Measurements from ENCODE around the gene ALDH3A2.

Gene ALDH3A2

DNA sequence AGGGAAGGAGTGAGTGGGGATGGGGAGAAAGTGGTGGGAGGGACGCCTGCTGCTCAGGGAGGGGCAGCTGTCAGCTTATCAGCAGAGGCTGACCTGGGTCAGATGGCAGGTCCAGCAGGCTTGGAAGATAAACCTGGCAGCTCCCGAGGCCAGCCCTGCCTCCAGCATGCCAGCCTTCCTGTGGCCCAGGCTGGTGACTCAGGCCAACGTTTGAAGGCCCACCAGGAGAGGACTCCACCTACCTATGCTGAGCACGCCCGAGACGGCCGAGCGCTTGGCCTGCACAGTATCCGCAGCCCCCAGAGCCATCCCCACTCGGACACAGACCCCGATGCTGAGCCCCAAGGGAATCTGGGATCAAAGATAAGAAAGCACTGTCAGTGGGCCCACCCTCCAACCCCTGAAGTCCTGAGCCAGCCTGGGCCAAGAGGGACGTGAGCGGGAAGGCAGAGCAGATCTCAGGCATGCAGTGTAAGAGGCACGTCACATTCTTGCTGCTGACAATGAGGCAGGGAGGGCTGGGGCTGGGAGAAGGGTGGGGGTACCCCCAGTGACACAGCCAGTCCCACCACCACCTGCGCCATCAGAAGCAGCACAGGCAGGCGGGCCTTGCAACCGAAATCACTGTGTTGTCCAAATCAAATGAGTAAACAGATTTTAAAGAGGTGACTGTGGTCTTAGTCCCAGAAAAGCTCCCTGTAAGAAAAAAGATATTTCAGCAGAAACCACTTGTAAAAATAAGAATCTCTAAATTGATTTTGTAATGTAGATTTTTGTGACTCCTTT is 55.5 kb downstream of the ALDH3A2 start:
- Histone ChIP-seq H3K4me3 (no peak overlapping the region), H3K36me3 (ENCODE audit: insufficient read depth, low read length) (no peaks in the 10 kb centered on the region), H3K9me3 (ENCODE audit: low read depth, low read length) (no peaks in the 10 kb centered on the region), H3K9ac (ENCODE audit: insufficient read length) (no peak overlapping the region), H3K27ac (no peak overlapping the region)
- no peak for DNase-seq (ENCODE audit: low read depth, low spot score)
- no peak for TF ChIP-seq EZH2 (IDR thresholded peaks at IDR 0.05)
- no peak for TF ChIP-seq POLR2AphosphoS5 (IDR thresholded peaks at IDR 0.05; ENCODE audit: borderline replicate concordance, low read depth, low read length)
- TF ChIP-seq FOXP2 (optimal IDR thresholded peaks at IDR 0.05; ENCODE audit: control extremely low read depth, extremely low read length, insufficient read depth) = no peak

DNA sequence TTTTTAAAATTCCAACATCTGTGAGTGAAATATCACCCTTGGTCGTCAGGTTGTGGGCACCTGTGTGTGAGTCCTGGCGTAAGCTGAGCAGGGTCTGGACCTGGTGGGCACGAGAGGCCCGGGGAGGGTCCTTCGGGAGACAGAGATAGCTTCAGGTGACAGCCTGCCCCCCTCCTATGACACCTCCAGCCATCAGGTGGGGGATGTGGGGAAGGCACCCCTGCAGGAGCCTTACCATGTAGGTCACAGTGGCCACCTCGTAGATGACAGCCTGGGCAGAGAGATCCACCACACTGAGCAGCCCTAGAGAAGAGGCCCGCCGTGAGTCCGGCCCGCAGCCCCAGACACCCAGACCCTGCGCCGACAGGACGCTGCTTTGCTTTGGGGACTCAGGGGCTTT is 56.6 kb downstream of the ALDH3A2 start:
- no peaks in the 10 kb centered on the region for H3K9me3 ChIP-seq (ENCODE audit: low read depth, low read length)
- no peak overlapping the region for H3K27ac ChIP-seq
- TF ChIP-seq EZH2 (IDR thresholded peaks at IDR 0.05) (no peak), POLR2AphosphoS5 (IDR thresholded peaks at IDR 0.05; ENCODE audit: borderline replicate concordance, low read depth, low read length) (no peak), FOXP2 (optimal IDR thresholded peaks at IDR 0.05; ENCODE audit: control extremely low read depth, extremely low read length, insufficient read depth) (no peak)
- DNase-seq (ENCODE audit: low read depth, low spot score) = no peak
- H3K4me3 ChIP-seq = no peak overlapping the region
- no peak overlapping the region for H3K9ac ChIP-seq (ENCODE audit: insufficient read length)
- no peaks in the 10 kb centered on the region for H3K36me3 ChIP-seq (ENCODE audit: insufficient read depth, low read length)

DNA sequence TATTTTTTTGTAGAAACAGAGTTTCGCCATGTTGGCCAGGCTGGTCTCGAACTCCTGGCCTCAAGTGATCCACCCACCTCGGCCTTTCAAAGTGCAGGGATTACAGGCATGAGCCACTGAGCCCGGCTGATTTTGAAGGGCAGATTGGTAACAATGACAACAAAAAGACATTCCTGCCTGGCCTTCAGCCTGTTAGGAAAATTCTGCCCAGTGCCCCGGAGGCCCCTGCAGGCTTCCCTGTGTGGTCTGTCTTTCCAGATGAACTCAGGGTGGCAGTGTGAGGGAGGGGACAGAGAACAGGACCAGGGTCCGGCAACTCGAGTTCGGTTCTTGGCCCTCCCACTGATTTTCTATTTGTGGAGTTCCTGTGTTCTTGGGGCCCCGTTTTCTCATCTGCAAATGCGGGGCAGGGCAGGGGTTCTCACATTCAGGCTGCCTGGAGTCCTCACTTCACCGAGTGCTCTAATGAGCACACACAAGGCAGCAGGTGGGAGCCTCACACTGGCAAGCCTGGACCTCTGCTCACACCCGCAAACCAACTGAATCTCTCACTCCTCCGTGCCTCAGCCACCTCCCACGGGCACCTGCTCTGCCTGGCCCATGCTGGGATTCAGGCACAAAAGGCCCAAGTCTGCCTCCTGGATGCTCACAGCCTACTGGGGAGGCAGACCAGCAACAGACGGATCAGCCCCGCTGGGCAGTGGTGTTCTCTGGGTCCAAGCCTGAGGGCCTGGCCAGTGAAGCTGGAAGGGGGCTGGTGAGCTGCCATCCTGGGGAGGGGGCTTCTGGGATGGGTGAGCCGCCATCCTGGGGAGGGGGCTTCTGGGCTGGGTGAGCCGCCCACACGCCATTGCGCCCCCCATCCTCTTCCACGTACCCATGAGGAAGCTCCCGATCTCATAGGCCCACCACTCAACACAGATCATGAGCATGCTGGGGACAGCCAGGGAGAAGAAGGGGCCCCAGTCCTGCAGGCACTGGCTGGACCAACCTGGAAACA is 57.5 kb downstream of the ALDH3A2 start:
- no peak overlapping the region for H3K9ac ChIP-seq (ENCODE audit: insufficient read length)
- TF ChIP-seq EZH2 (IDR thresholded peaks at IDR 0.05) (no peak), FOXP2 (optimal IDR thresholded peaks at IDR 0.05; ENCODE audit: control extremely low read depth, extremely low read length, insufficient read depth) (no peak), POLR2AphosphoS5 (IDR thresholded peaks at IDR 0.05; ENCODE audit: borderline replicate concordance, low read depth, low read length) (no peak)
- no peak for DNase-seq (ENCODE audit: low read depth, low spot score)
- H3K27ac ChIP-seq = no peak overlapping the region
- H3K36me3 ChIP-seq (ENCODE audit: insufficient read depth, low read length) = no peaks in the 10 kb centered on the region
- no peak overlapping the region for H3K4me3 ChIP-seq
- no peaks in the 10 kb centered on the region for H3K9me3 ChIP-seq (ENCODE audit: low read depth, low read length)

DNA sequence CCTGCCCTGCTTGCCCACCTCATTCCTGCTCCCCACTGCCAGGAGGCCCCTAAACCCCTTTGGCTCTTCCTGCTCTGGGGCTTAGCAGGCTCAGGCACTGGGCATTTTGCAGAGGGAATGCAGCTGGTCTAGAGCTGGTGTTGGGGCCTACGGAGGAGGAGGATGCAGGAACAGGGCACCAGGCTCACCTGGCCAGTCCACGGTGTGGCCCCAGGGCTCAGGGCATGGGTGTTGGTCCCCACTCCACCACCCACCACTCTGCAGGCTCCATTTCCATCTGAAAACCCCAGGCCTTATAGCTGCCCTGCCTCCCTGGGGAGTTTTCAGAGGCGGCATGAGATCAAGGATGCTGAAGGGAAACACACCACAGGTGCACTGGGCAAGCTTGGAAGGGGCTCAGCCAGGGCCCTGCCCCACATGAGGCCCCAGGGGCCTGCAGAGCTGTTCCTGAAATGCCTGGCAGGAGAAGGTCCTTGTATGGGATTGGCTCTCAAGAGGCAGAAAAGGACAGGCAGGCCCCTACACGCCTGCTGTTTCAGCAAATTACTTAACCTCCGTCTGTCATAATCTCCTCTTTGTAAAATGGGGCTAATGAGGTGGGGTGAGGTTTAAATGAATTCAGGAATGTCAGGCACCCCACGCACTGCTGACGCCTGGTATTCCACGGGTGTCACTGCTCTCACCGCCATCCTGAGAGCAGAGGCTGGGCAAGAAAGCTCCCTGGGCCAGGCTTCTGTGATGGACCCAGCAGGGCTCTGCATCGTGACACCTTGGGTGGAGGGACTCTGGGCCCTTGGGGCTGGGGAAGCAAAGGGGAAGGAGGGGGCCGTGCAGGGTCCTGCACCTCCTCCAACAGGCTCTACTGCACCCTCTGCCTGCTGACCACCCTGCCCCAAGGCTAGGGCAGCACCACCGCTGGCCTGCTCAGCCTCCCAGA is 58.5 kb downstream of the ALDH3A2 start:
- no peak overlapping the region for H3K27ac ChIP-seq
- no peak overlapping the region for H3K9ac ChIP-seq (ENCODE audit: insufficient read length)
- no peak for TF ChIP-seq EZH2 (IDR thresholded peaks at IDR 0.05)
- TF ChIP-seq FOXP2 (optimal IDR thresholded peaks at IDR 0.05; ENCODE audit: control extremely low read depth, extremely low read length, insufficient read depth) = no peak
- no peak for TF ChIP-seq POLR2AphosphoS5 (IDR thresholded peaks at IDR 0.05; ENCODE audit: borderline replicate concordance, low read depth, low read length)
- no peak for DNase-seq (ENCODE audit: low read depth, low spot score)
- no peak overlapping the region for H3K4me3 ChIP-seq
- H3K36me3 ChIP-seq (ENCODE audit: insufficient read depth, low read length) = no peaks in the 10 kb centered on the region
- H3K9me3 ChIP-seq (ENCODE audit: low read depth, low read length) = no peaks in the 10 kb centered on the region

DNA sequence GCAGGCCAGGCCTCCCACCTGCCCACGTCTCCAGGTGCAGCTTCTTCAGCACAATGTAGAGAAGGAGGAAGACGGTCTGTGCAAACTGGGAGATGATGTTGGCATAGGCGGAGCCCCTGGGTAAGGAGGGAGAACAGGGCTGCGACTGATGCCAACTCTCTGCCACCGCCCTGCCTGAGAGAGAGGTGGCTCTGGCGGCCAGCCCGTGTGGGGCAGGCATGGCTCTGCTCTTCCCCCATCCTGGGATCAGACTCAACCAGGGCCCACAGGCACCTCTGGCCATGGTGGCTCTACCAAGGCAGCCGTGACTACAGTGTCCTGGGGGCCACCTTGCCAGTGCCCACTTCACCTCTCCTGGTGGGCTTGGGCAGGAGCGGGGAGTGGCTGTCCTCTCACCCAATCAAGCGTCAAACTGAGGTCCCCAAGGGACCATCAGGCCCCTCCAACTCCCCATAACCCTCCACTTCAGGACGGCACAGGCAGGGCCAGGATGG is 59.2 kb downstream of the ALDH3A2 start:
- no peak overlapping the region for H3K27ac ChIP-seq
- no peaks in the 10 kb centered on the region for H3K9me3 ChIP-seq (ENCODE audit: low read depth, low read length)
- H3K9ac ChIP-seq (ENCODE audit: insufficient read length) = no peak overlapping the region
- no peak overlapping the region for H3K4me3 ChIP-seq
- no peak for DNase-seq (ENCODE audit: low read depth, low spot score)
- TF ChIP-seq POLR2AphosphoS5 (IDR thresholded peaks at IDR 0.05; ENCODE audit: borderline replicate concordance, low read depth, low read length) = no peak
- TF ChIP-seq EZH2 (IDR thresholded peaks at IDR 0.05) = no peak
- TF ChIP-seq FOXP2 (optimal IDR thresholded peaks at IDR 0.05; ENCODE audit: control extremely low read depth, extremely low read length, insufficient read depth) = no peak
- H3K36me3 ChIP-seq (ENCODE audit: insufficient read depth, low read length) = no peaks in the 10 kb centered on the region

DNA sequence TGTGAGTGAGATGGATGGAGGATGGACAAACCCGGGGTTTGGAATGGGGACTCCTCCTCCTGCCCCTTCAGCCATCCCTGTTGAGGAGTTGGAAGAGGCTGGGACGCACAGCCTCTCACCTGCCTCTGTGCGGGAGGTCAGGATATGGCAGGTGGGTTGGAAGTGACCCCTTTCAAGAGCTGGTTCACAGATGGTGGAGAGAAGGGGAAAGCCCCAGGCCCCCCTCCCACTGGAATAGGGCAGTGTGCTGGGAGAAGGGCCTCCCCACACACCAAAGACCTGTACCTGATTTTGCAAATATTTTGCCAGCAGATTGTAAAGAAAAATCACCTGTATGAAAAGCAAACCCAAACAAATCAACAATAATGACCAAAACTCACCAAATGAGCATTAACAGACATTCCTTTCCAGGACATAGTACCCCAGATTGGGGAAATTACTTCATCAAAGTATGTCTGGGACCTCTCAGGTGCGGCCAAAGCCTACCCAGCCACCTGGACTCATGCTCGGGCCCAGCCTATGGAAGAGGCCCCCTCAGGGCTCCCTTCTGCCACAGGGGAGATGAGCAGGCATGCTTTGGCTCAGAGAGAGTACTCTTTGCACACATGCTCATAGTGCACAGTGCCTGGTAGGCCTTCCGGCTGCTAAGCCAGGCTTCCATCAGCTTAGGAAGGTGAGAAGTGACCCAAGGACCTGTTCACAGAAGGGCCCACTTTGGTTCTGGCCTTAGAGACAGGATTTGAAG is 60.1 kb downstream of the ALDH3A2 start:
- TF ChIP-seq POLR2AphosphoS5 (IDR thresholded peaks at IDR 0.05; ENCODE audit: borderline replicate concordance, low read depth, low read length) = no peak
- TF ChIP-seq FOXP2 (optimal IDR thresholded peaks at IDR 0.05; ENCODE audit: control extremely low read depth, extremely low read length, insufficient read depth) = no peak
- TF ChIP-seq EZH2 (IDR thresholded peaks at IDR 0.05) = no peak
- Histone ChIP-seq H3K36me3 (ENCODE audit: insufficient read depth, low read length) (no peaks in the 10 kb centered on the region), H3K27ac (no peak overlapping the region), H3K9me3 (ENCODE audit: low read depth, low read length) (no peaks in the 10 kb centered on the region), H3K9ac (ENCODE audit: insufficient read length) (no peak overlapping the region), H3K4me3 (no peak overlapping the region)
- no peak for DNase-seq (ENCODE audit: low read depth, low spot score)

- TF ChIP-seq EZH2 (IDR thresholded peaks at IDR 0.05) (no peak), FOXP2 (optimal IDR thresholded peaks at IDR 0.05; ENCODE audit: control extremely low read depth, extremely low read length, insufficient read depth) (no peak), POLR2AphosphoS5 (IDR thresholded peaks at IDR 0.05; ENCODE audit: borderline replicate concordance, low read depth, low read length) (no peak)
Measured at GRCh38 chr17:19709841-19710240, 61.3 kb downstream of the ALDH3A2 start.

More at GRCh38 chr17:19709841-19710240, 61.3 kb downstream of the ALDH3A2 start:
- no peak overlapping the region for H3K27ac ChIP-seq
- no peak overlapping the region for H3K9ac ChIP-seq (ENCODE audit: insufficient read length)
- no peak overlapping the region for H3K4me3 ChIP-seq
- no peaks in the 10 kb centered on the region for H3K9me3 ChIP-seq (ENCODE audit: low read depth, low read length)
- DNase-seq (ENCODE audit: low read depth, low spot score) = no peak
- no peaks in the 10 kb centered on the region for H3K36me3 ChIP-seq (ENCODE audit: insufficient read depth, low read length)

Data from SK-N-MC (cell line).